ENCODE data around the gene OSBP2.

The OSBP2 gene

DNA sequence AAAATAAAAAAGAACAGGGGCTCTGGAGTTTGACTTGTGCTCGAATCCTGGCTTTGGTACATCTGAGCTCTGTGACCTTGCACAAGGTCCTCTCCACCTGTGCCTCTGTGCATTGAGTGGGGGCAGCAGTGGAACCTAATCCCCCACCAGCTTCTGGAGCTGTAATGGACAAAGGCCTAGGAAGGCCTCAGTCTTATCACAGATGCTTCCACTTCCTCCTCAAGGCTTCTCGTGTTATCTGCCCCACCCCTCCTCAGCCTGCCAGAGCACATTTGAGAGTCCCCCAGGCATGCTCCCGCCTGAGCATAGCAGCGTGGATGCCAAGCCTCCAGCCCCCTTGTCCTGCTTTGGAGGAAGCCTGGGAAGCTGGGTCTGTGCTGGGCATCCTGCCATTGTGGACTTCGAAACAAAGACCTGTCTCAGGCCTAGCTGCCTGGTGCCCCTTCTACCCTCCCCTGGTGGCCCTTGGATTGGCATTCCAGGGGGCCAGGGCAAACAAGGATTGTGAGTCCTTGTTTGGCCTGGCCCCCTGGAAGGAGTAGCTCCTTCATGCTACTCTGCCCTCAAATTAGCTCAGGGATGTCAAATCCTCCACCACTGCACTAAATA is 44.1 kb upstream of the OSBP2 start:
- DNase-seq (ENCODE audit: low read depth) = no peak
- TF ChIP-seq, protein P1, sequence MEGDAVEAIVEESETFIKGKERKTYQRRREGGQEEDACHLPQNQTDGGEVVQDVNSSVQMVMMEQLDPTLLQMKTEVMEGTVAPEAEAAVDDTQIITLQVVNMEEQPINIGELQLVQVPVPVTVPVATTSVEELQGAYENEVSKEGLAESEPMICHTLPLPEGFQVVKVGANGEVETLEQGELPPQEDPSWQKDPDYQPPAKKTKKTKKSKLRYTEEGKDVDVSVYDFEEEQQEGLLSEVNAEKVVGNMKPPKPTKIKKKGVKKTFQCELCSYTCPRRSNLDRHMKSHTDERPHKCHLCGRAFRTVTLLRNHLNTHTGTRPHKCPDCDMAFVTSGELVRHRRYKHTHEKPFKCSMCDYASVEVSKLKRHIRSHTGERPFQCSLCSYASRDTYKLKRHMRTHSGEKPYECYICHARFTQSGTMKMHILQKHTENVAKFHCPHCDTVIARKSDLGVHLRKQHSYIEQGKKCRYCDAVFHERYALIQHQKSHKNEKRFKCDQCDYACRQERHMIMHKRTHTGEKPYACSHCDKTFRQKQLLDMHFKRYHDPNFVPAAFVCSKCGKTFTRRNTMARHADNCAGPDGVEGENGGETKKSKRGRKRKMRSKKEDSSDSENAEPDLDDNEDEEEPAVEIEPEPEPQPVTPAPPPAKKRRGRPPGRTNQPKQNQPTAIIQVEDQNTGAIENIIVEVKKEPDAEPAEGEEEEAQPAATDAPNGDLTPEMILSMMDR (IDR thresholded peaks at IDR 0.05; ENCODE audit: control insufficient read depth, insufficient read depth, low read depth, low read length, missing control alignments) = no peak
- no peak overlapping the region for H3K4me3 ChIP-seq (ENCODE audit: control insufficient read depth, low read depth, low read length)

DNA sequence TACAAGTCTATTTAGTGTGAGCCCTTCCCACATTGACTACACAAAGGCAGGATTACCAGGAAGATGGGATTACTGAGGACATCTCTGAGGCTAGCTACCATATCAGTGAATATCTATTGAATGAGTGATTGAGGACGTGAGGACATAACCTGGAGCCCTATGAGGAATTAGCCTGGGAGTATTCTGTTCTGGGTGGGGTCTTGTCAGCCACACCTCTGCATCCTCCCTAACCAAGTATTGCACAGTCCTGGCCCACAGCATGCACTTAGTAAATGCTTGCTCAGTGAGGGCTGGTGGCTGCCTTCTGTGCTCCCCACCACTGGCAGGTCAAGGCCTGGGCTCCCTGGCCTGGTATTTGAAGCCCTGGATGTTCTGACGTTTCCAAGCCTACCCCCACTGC is 41.8 kb upstream of the OSBP2 start:
- TF ChIP-seq, protein P1 (IDR thresholded peaks at IDR 0.05; ENCODE audit: control insufficient read depth, insufficient read depth, low read depth, low read length, missing control alignments) = no peak
- no peak for DNase-seq (ENCODE audit: low read depth)
- H3K4me3 ChIP-seq (ENCODE audit: control insufficient read depth, low read depth, low read length) = no peak overlapping the region

DNA sequence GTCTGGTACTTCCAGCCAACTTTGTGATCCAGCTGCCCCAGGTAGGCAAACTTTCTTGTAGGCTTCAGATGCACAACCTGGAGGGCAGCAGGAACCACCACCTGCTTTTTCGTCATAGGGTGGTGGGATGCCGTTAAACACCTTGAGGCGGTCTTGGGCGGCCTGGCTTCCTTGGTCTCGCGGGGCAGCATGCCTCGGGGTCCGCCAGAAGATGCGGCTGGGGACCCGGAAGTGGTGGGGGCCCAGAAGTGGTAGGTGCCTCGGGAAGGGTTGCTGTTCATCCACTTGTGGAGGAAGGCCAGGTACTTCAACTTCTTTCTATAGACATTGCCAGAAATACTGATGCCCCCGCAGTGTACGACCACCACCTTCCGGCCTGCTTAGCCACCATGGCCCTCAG is 40.3 kb upstream of the OSBP2 start:
- H3K4me3 ChIP-seq (ENCODE audit: control insufficient read depth, low read depth, low read length) = no peak overlapping the region
- TF ChIP-seq, protein P1 (IDR thresholded peaks at IDR 0.05; ENCODE audit: control insufficient read depth, insufficient read depth, low read depth, low read length, missing control alignments) = no peak
- no peak for DNase-seq (ENCODE audit: low read depth)

DNA sequence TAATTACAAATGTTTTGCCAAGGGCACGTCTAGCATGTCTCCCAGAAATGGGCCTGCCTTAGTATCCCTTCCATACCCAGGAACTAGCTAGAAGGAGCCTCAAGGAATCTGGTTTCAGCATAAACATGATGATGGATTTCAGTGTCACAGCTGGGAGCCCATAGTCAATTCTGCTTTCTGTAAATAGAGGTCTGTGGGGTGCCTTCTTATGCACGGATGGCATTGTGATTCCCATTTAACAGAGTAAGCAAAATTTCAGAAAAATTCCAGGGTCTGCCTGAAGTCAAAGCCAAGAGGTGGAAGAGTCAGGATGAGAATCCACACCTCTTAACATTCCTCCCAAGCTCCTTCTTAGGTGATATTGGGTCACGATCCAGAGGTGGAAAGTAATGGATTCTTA is 39.1 kb upstream of the OSBP2 start:
- TF ChIP-seq, protein P1 (IDR thresholded peaks at IDR 0.05; ENCODE audit: control insufficient read depth, insufficient read depth, low read depth, low read length, missing control alignments) = no peak
- DNase-seq (ENCODE audit: low read depth) = no peak
- H3K4me3 ChIP-seq (ENCODE audit: control insufficient read depth, low read depth, low read length) = no peak overlapping the region

DNA sequence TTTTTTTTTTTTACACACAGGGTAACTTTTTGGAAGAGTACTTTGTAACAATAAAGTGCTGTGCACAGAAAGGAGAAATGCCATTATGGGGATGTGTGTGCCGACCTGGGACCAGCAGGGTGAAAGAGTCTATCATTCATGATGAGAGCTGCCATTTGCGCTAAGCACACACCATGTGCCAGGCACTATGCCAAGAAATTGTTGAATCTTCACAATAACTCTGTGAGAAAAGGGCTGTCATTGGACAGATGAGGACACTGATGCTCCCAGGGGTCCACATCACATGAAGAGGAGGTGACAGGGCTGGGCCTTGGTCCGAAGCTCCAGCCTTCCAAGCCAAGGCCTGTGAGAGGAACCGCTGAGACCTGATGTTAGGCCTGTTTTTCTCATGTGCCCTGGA is 32.6 kb upstream of the OSBP2 start:
- TF ChIP-seq, protein P1 (IDR thresholded peaks at IDR 0.05; ENCODE audit: control insufficient read depth, insufficient read depth, low read depth, low read length, missing control alignments) = no peak
- no peak for DNase-seq (ENCODE audit: low read depth)
- no peak overlapping the region for H3K4me3 ChIP-seq (ENCODE audit: control insufficient read depth, low read depth, low read length)

DNA sequence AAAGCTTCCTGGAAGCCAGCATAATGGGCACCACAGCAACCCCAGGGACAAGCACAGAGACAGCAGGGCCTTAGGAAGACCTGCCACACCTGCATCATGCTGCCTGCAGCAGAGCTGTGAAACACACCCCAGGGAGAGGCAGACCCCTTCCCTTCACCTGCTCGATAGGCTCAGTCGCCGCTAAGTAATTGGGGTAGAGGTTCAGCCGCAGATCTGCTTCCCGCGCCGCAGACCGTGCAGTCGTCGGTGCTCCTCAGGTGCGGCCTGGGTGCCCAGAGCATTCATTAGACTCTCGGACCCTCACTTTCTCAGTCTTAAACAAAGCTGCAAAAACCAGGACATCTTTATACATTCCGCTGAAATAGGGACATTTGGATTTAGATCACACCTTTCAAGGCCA is 29.9 kb upstream of the OSBP2 start:
- TF ChIP-seq, protein P1 (IDR thresholded peaks at IDR 0.05; ENCODE audit: control insufficient read depth, insufficient read depth, low read depth, low read length, missing control alignments) = no peak
- H3K4me3 ChIP-seq (ENCODE audit: control insufficient read depth, low read depth, low read length) = no peak overlapping the region
- no peak for DNase-seq (ENCODE audit: low read depth)

DNA sequence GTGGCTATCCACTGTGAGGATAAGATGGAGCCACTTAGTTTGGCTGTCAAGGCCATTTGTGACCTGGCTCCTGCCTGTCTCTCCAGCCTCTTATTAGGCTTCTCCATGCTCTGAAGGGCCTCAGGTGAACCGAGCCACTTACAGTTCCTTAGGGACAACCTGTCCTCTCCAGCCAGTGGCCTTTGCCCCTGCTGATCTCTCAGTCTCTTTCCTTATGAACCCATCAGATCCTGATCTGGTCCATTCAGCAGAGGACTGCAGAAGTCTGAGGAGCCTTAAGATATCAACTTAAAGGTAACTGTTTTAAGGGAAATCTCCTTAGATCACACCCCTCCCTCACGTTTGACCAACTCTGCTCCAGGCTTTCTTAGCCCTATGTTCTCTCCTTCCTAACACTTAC is 29.4 kb upstream of the OSBP2 start:
- no peak overlapping the region for H3K4me3 ChIP-seq (ENCODE audit: control insufficient read depth, low read depth, low read length)
- no peak for DNase-seq (ENCODE audit: low read depth)
- TF ChIP-seq, protein P1 (IDR thresholded peaks at IDR 0.05; ENCODE audit: control insufficient read depth, insufficient read depth, low read depth, low read length, missing control alignments) = no peak
